ENCODE measurements around the gene LGALS1.

Gene LGALS1

DNA sequence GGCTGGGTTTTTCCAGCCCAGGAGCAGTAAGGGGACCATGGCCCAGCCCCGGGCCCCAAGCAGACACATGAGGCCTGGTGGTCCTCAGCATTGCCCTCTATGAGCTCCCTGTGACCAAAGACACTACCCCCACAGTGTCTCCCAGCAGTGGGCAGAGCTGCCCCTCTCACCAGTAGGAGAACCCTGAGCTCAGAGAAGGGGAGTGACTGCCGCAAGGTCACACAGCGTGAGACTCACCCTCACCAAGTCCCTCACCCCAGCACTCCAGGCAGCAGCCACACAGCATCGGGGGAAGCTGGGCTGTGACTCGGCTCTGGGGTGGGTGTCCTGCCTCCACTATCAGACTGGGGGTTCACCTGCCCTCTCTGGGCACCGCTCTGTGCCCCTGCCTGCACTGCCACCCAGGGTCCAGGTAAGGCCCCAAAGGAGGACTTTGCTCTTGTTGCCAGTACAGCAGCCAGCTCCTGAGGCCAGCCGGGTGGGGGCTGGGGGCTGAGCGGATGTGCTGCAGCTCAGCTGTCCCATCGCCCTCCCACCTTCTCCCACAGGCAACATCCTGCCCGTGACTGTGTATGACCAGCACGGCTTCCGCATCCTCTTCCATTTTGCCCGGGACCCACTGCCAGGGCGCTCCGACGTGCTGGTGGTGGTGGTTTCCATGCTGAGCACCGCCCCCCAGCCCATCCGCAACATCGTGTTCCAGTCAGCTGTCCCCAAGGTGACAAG is 43.8 kb upstream of the LGALS1 start:
- H3K9ac ChIP-seq (ENCODE audit: low read depth in 1 of 2, low read length in 2 of 2), result peak overlapping the region; percentile 17 to 57
- H3K36me3 ChIP-seq (ENCODE audit: control insufficient read depth in 1 of 2, insufficient read depth in 2 of 2, low read length in 2 of 2), result peaks cover 5 to 40% of the 10 kb centered on the region in 2 donors
- H3K4me3 ChIP-seq (ENCODE audit: low read depth in 1 of 2, low read length in 2 of 2), result no peak overlapping the region

DNA sequence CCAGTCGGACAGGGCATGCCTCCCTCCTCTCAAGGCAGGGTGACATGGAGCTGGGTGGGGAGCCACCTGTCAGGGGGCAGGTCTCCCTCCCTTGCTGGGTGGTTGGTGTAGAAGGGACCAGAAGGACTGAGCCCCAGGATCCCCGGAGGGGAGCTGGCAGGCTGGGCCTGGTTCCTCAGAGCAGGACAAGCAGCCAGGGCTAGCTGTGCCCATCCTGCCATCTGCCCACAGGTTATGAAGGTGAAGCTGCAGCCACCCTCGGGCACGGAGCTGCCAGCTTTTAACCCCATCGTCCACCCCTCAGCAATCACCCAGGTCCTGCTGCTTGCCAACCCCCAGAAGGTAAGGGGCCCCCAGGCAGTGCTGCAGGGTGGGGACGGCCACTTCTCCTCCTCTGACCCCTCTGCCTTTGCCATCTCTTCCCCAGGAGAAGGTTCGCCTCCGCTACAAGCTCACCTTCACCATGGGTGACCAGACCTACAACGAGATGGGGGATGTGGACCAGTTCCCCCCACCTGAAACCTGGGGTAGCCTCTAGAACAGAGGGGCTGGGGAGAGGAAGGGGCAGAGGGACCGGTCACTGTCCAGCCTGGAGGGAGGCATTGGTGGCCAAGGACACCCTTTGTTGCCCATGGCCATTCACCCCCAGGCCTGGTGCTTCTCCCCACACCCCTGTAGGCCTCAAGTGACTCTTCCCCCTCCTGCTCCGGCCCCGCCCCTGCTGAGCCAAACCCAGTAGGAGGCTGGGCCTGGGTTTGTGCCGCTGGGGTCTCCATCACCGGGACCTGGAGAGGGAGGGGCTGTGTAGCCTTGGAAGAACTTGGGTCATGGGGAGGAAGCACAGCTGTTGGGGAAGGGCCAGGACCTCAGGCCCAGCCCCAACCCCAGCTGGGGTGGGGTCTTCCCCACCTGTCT is 43.0 kb upstream of the LGALS1 start:
- no peaks in the 10 kb centered on the region for H3K9me3 ChIP-seq (ENCODE audit: control insufficient read depth in 1 of 2, low read length in 2 of 2)
- H3K4me1 ChIP-seq (ENCODE audit: control insufficient read depth in 1 of 2, insufficient read depth in 2 of 2, low read length in 2 of 2), result peaks cover 62 to 74% of the 10 kb centered on the region in 2 donors
- peak overlapping the region; percentile 70 for H3K27ac ChIP-seq (ENCODE audit: low read depth, low read length)
- no peaks in the 10 kb centered on the region for H3K27me3 ChIP-seq (ENCODE audit: control insufficient read depth in 1 of 2, insufficient read depth in 2 of 2, low read length in 2 of 2)
- H3K9ac ChIP-seq (ENCODE audit: low read depth in 1 of 2, low read length in 2 of 2), result peak overlapping the region; percentile 47 to 70
- peak overlapping the region in 1 of 2 donors; percentile 50 for H3K4me3 ChIP-seq (ENCODE audit: low read depth in 1 of 2, low read length in 2 of 2)
- H3K36me3 ChIP-seq (ENCODE audit: control insufficient read depth in 1 of 2, insufficient read depth in 2 of 2, low read length in 2 of 2), result peaks cover 5 to 40% of the 10 kb centered on the region in 2 donors

More for the DNA sequence above, 43.8 kb upstream of the LGALS1 start:
- Histone ChIP-seq H3K27me3 (ENCODE audit: control insufficient read depth in 1 of 2, insufficient read depth in 2 of 2, low read length in 2 of 2) (no peaks in the 10 kb centered on the region), H3K27ac (ENCODE audit: low read depth, low read length) (no peak overlapping the region), H3K4me1 (ENCODE audit: control insufficient read depth in 1 of 2, insufficient read depth in 2 of 2, low read length in 2 of 2) (peaks cover 61 to 74% of the 10 kb centered on the region in 2 donors), H3K9me3 (ENCODE audit: control insufficient read depth in 1 of 2, low read length in 2 of 2) (no peaks in the 10 kb centered on the region)

DNA sequence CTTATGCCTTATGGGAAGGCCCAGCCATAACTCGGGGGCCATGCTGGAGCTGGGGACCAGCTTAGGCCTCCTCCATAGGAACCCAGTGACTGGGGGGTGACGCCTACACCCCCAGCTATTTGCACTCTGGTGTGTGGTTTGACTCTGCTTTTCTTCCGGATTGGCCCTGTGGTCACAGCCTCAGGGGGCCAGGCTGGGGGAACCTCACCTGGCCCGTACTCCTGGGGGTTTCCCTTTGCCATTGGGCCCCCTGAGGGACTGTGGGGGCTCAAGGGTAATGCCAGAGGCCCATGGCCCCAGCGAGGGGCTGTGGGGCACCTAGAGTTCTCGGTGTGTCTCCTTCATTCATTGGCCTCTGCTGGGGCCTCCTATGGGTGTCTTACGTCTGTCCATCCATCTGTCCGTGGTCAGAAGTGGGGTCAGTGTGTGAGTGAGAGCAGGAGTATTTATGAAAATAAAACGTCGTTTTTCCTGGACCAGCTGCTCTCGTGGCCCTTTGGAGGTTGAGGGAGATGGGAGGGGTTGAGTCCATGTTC is 42.3 kb upstream of the LGALS1 start:
- no peaks in the 10 kb centered on the region for H3K9me3 ChIP-seq (ENCODE audit: control insufficient read depth in 1 of 2, low read length in 2 of 2)
- peaks cover 66 to 75% of the 10 kb centered on the region in 2 donors for H3K4me1 ChIP-seq (ENCODE audit: control insufficient read depth in 1 of 2, insufficient read depth in 2 of 2, low read length in 2 of 2)
- H3K27me3 ChIP-seq (ENCODE audit: control insufficient read depth in 1 of 2, insufficient read depth in 2 of 2, low read length in 2 of 2), result no peaks in the 10 kb centered on the region
- peak overlapping the region; percentile 70 for H3K27ac ChIP-seq (ENCODE audit: low read depth, low read length)
- peak overlapping the region in 1 of 2 donors; percentile 50 for H3K4me3 ChIP-seq (ENCODE audit: low read depth in 1 of 2, low read length in 2 of 2)
- peak overlapping the region; percentile 47 to 70 for H3K9ac ChIP-seq (ENCODE audit: low read depth in 1 of 2, low read length in 2 of 2)
- H3K36me3 ChIP-seq (ENCODE audit: control insufficient read depth in 1 of 2, insufficient read depth in 2 of 2, low read length in 2 of 2), result peaks cover 5 to 40% of the 10 kb centered on the region in 2 donors

DNA sequence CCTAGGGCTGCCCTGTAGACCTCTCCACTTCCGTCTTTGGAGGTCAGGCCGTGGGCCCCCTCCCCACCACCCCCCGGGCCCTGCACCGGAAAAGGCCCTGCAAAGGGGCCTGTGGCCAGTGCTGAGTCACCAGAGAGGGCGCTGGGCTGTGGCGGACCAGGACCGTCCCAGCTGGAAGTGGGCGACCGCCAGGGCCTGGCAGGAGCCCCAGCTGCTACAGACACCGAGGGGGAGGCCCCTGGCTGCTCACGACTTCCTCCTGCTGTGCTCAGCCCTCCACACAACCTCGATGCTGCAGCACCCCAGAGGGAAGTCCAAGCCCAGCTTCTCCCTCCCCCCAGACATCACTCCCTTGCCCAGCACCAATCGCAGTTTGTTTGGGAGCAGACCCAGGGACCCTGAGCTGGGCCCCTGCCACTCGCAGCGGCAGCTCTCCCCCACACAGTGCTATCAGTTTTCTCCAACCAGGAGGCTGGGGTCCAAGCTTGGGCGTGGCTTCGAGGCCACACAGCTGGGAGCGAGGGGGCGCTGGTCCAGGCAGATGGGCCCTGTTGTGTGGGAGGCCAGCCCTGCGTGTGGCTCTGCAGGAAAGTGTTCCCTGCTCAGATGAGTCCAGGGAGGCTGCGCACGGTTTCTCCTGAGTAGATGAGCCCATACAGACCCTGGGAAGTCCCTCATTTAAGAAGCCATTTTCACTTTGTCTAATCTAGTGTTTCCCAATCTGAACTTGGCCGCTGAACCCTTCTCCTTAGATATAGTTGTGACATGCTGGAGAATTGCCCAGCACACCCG is 41.6 kb upstream of the LGALS1 start:
- Histone ChIP-seq H3K9ac (ENCODE audit: low read depth in 1 of 2, low read length in 2 of 2) (peak overlapping the region; percentile 47 to 70), H3K4me1 (ENCODE audit: control insufficient read depth in 1 of 2, insufficient read depth in 2 of 2, low read length in 2 of 2) (peaks cover 72 to 81% of the 10 kb centered on the region in 2 donors), H3K27me3 (ENCODE audit: control insufficient read depth in 1 of 2, insufficient read depth in 2 of 2, low read length in 2 of 2) (no peaks in the 10 kb centered on the region), H3K27ac (ENCODE audit: low read depth, low read length) (peak overlapping the region; percentile 70), H3K4me3 (ENCODE audit: low read depth in 1 of 2, low read length in 2 of 2) (peak overlapping the region; percentile 50), H3K36me3 (ENCODE audit: control insufficient read depth in 1 of 2, insufficient read depth in 2 of 2, low read length in 2 of 2) (peaks cover 5 to 39% of the 10 kb centered on the region in 2 donors), H3K9me3 (ENCODE audit: control insufficient read depth in 1 of 2, low read length in 2 of 2) (no peaks in the 10 kb centered on the region)

DNA sequence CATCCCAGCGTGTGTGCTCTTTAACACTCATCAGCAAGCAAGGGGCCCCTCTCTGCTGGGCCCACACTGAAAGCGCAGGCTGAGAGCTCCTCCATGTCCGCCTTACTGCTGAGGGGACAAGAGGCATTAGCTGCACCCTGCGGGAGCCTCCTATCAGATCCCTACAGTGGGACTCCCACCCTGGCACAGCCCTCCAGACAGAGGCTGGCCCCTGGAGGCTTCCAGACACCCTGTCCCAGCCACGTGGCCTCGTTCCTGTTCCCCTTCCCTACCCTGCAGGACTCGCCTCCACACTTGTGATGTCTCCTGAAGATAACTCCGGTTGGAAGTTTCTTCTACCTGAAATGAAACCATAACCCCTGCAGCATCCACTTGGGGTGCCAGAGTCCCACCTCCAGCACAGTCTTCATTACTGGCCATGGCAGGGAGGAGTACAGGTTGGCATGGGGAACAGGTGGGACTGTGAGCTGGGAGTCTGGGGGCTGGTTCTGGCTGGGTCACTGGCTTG is 41.0 kb upstream of the LGALS1 start:
- Histone ChIP-seq H3K9ac (ENCODE audit: low read depth in 1 of 2, low read length in 2 of 2) (peak overlapping the region; percentile 47 to 70), H3K4me1 (ENCODE audit: control insufficient read depth in 1 of 2, insufficient read depth in 2 of 2, low read length in 2 of 2) (peaks cover 75 to 85% of the 10 kb centered on the region in 2 donors), H3K27me3 (ENCODE audit: control insufficient read depth in 1 of 2, insufficient read depth in 2 of 2, low read length in 2 of 2) (no peaks in the 10 kb centered on the region), H3K4me3 (ENCODE audit: low read depth in 1 of 2, low read length in 2 of 2) (peak overlapping the region; percentile 50), H3K9me3 (ENCODE audit: control insufficient read depth in 1 of 2, low read length in 2 of 2) (no peaks in the 10 kb centered on the region), H3K27ac (ENCODE audit: low read depth, low read length) (peak overlapping the region; percentile 28), H3K36me3 (ENCODE audit: control insufficient read depth in 1 of 2, insufficient read depth in 2 of 2, low read length in 2 of 2) (peaks cover 2 to 32% of the 10 kb centered on the region in 2 donors)

DNA sequence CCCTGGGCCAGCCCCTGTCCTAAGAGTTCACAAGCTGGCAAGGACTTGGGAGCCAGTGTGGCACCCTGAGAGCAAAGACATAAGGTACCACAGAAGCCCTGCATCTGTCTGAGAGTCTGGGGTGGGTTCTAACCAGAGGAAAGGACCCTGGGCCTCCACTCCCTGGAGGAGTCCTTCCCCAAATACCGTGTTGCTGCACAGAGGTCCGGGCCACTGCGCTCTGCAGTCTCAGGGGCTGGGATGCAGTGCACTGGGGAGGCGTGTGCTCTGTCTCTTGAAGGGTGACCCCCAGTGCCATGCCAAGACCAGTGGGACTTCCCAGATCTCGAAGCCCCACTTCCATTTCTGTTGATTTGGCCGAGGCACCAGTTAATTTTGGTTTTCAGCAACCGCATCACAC is 40.3 kb upstream of the LGALS1 start:
- Histone ChIP-seq H3K4me1 (ENCODE audit: control insufficient read depth in 1 of 2, insufficient read depth in 2 of 2, low read length in 2 of 2) (peaks cover 75 to 85% of the 10 kb centered on the region in 2 donors), H3K36me3 (ENCODE audit: control insufficient read depth in 1 of 2, insufficient read depth in 2 of 2, low read length in 2 of 2) (peaks cover 0 to 25% of the 10 kb centered on the region in 2 donors), H3K9ac (ENCODE audit: low read depth in 1 of 2, low read length in 2 of 2) (peak overlapping the region in 1 of 2 donors; percentile 70), H3K4me3 (ENCODE audit: low read depth in 1 of 2, low read length in 2 of 2) (no peak overlapping the region), H3K27me3 (ENCODE audit: control insufficient read depth in 1 of 2, insufficient read depth in 2 of 2, low read length in 2 of 2) (no peaks in the 10 kb centered on the region), H3K9me3 (ENCODE audit: control insufficient read depth in 1 of 2, low read length in 2 of 2) (no peaks in the 10 kb centered on the region), H3K27ac (ENCODE audit: low read depth, low read length) (peak overlapping the region; percentile 28)

DNA sequence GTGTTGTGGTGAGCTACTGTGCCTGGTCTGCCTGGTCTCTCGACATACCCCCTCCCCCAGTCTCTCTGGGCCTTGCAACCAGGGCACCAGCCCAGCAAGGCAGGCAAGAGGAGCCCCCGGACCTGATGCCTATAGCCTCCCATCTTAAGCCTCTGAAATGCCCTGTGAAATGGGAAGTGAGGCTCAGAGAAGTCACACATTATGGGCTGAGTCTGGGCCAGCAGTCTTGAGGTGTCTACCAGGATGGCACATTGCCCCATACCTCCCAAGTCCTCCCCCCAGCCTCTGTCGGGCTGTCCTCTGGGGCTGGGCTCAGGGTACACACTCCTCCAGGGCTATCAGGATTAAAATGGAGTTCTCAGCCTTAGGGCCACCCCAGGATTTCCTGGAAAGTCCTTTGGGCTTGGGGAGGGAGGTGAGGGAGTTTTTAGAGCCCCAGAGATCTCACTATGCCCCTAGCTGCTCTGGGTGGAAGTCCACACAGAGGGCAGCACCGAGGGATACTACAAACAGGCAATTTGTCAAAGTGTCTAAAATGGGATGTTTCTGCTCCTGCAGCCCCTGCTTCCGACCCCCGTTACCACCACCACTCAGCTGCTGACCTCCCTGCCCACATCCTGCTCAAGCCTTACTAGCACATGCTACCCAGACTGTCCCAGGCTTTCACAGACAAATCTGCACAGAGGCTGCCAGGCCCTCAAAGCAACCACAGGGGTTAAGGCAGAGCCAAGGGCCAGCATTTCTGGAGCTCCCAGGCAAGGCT is 39.1 kb upstream of the LGALS1 start:
- Histone ChIP-seq H3K27ac (ENCODE audit: low read depth, low read length) (no peak overlapping the region), H3K9ac (ENCODE audit: low read depth in 1 of 2, low read length in 2 of 2) (peak overlapping the region; percentile 30 to 96), H3K4me3 (ENCODE audit: low read depth in 1 of 2, low read length in 2 of 2) (peak overlapping the region in 1 of 2 donors; percentile 1), H3K4me1 (ENCODE audit: control insufficient read depth in 1 of 2, insufficient read depth in 2 of 2, low read length in 2 of 2) (peaks cover 78 to 91% of the 10 kb centered on the region in 2 donors), H3K36me3 (ENCODE audit: control insufficient read depth in 1 of 2, insufficient read depth in 2 of 2, low read length in 2 of 2) (peaks cover 0 to 16% of the 10 kb centered on the region in 2 donors), H3K9me3 (ENCODE audit: control insufficient read depth in 1 of 2, low read length in 2 of 2) (no peaks in the 10 kb centered on the region), H3K27me3 (ENCODE audit: control insufficient read depth in 1 of 2, insufficient read depth in 2 of 2, low read length in 2 of 2) (no peaks in the 10 kb centered on the region)

DNA sequence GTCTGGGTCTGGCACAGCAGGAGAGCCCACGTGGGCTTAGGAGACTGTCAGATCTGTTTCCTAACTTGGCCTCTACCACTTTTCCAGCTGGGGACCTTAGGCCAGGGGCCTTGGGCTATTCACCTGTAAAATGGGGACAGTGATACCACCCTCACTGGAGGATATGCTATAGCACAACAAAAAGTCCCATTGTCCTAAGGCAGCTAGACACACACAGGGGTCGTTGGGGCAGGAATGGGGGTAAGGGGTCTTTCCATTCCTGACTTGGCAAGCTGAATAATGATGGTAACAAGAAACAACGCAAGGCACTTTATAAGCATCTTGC is 38.5 kb upstream of the LGALS1 start:
- Histone ChIP-seq H3K4me1 (ENCODE audit: control insufficient read depth in 1 of 2, insufficient read depth in 2 of 2, low read length in 2 of 2) (peaks cover 76 to 91% of the 10 kb centered on the region in 2 donors), H3K36me3 (ENCODE audit: control insufficient read depth in 1 of 2, insufficient read depth in 2 of 2, low read length in 2 of 2) (peaks cover 1 to 11% of the 10 kb centered on the region in 2 donors), H3K4me3 (ENCODE audit: low read depth in 1 of 2, low read length in 2 of 2) (peak overlapping the region in 1 of 2 donors; percentile 1), H3K27ac (ENCODE audit: low read depth, low read length) (no peak overlapping the region), H3K9me3 (ENCODE audit: control insufficient read depth in 1 of 2, low read length in 2 of 2) (no peaks in the 10 kb centered on the region), H3K27me3 (ENCODE audit: control insufficient read depth in 1 of 2, insufficient read depth in 2 of 2, low read length in 2 of 2) (no peaks in the 10 kb centered on the region), H3K9ac (ENCODE audit: low read depth in 1 of 2, low read length in 2 of 2) (peak overlapping the region in 1 of 2 donors; percentile 96)

All from duodenal mucosa (tissue), 2 donors.